SK-N-SH (cell line): ENCODE results near the gene SNED1. TPM values are rescaled to one million over a fixed set of nuclear protein-coding genes. Genes with fewer than 3 reads are reported as not detected.

ENCODE experiments used
- CTCF ChIA-PET: fragments of 300-600, 350-600 bp; formaldehyde crosslinking; extraction: SDS; loops from one replicate; lab custom pipeline; 2021; lab: Yijun Ruan, JAX
- POLR2A ChIA-PET: fragments of 350-600 bp; sonication (Branson Sonifier 250); formaldehyde crosslinking; extraction: SDS; loops from one replicate; lab custom pipeline; 2020; ENCODE audit warnings: antibody characterized with exemption, inconsistent platforms; lab: Yijun Ruan, JAX
- DNase-seq: peaks from one replicate; pipeline ENCODE4 v3.0.0; 2012
- H2AFZ ChIP-seq: fragments of 200-600 bp; sonication (generic); 2 replicates; pipeline ENCODE4 v1.8.1; 2016; ENCODE audit warnings: antibody characterized with exemption, mild to moderate bottlenecking, low read depth
- H3F3A ChIP-seq: fragments of 200-600 bp; sonication (generic); replicated peaks from 2 replicates; pipeline ENCODE3; 2016; ENCODE audit warnings: antibody characterized with exemption, mild to moderate bottlenecking; ENCODE audit not compliant: insufficient read depth
- H3K27ac ChIP-seq, 2 experiments: fragments of 200-500 bp in 1 of 2; fragments of 200-600 bp in 1 of 2; sonication (Bioruptor generic) in 1 of 2; sonication (generic), shearing (Covaris generic) in 1 of 2; 2 replicates each; pipeline versions ENCODE4 v1.5.1 to v1.6.1; 2014 to 2016; ENCODE audit warnings: low read depth in 2 of 2, inconsistent platforms in 1 of 2, low read length in 1 of 2, mild to moderate bottlenecking in 1 of 2, mixed read lengths in 1 of 2
- H3K27me3 ChIP-seq: fragments of 200-600 bp; sonication (generic), shearing (Covaris generic); 2 replicates; pipeline ENCODE4 v1.6.1; 2016; ENCODE audit warnings: mixed run types; ENCODE audit not compliant: insufficient read depth
- H3K36me3 ChIP-seq, 2 experiments: fragments of 200-500 bp in 1 of 2; fragments of 200-600 bp in 1 of 2; sonication (Bioruptor generic) in 1 of 2; sonication (generic) in 1 of 2; replicated peaks in 1 of 2; 2 replicates each; pipeline versions ENCODE3 to v1.5.1; 2014 to 2016; ENCODE audit warnings: low read length in 1 of 2, mild to moderate bottlenecking in 1 of 2; ENCODE audit not compliant: insufficient read depth in 2 of 2, control insufficient read depth in 1 of 2
- H3K4me1 ChIP-seq, 2 experiments: fragments of 200-500 bp in 1 of 2; fragments of 200-600 bp in 1 of 2; sonication (Bioruptor generic) in 1 of 2; sonication (generic), shearing (Covaris generic) in 1 of 2; 2 replicates each; pipeline versions ENCODE4 v1.5.1 to v1.6.1; 2014 to 2016; ENCODE audit warnings: low read depth in 1 of 2, low read length in 1 of 2, mixed run types in 1 of 2; ENCODE audit not compliant: insufficient read depth in 2 of 2, control insufficient read depth in 1 of 2
- H3K4me2 ChIP-seq: fragments of 200-600 bp; sonication (generic), shearing (Covaris generic); 2 replicates; pipeline ENCODE4 v1.6.1; 2017; ENCODE audit warnings: mixed run types
- H3K4me3 ChIP-seq, 2 experiments: fragments of 200-500 bp in 1 of 2; fragments of 200-600 bp in 1 of 2; sonication (Bioruptor generic) in 1 of 2; sonication (generic), shearing (Covaris generic) in 1 of 2; 2 replicates each; pipeline versions ENCODE4 v1.5.1 to v1.8.1; 2014 to 2016; ENCODE audit warnings: low read depth in 2 of 2, inconsistent platforms in 1 of 2, low read length in 1 of 2, mild to moderate bottlenecking in 1 of 2, mixed read lengths in 1 of 2, moderate library complexity in 1 of 2
- H3K79me2 ChIP-seq: fragments of 200-600 bp; sonication (generic); 2 replicates; pipeline ENCODE4 v1.8.1; 2017; ENCODE audit warnings: mild to moderate bottlenecking; ENCODE audit not compliant: insufficient read depth
- H3K9ac ChIP-seq: fragments of 200-600 bp; sonication (generic); 2 replicates; pipeline ENCODE4 v1.6.1; 2017; ENCODE audit warnings: mixed run types
- H3K9me2 ChIP-seq: fragments of 200-600 bp; sonication (generic); 2 replicates; pipeline ENCODE4 v1.6.1; 2017; ENCODE audit warnings: mixed run types
- H3K9me3 ChIP-seq: fragments of 200-600 bp; sonication (generic); 2 replicates; pipeline ENCODE4 v1.6.1; 2017; ENCODE audit warnings: mixed run types, mild to moderate bottlenecking, moderate library complexity
- H4K20me1 ChIP-seq: fragments of 200-600 bp; sonication (generic); 2 replicates; pipeline ENCODE4 v1.6.1; 2017; ENCODE audit warnings: mild to moderate bottlenecking, mixed run types; ENCODE audit not compliant: insufficient read depth
- ELF1 ChIP-seq: IDR thresholded peaks from 2 replicates; pipeline ENCODE4 v1.4.0; 2012
- FOXM1 ChIP-seq: IDR thresholded peaks from 2 replicates; pipeline ENCODE4 v1.4.0; 2012; ENCODE audit warnings: low read depth, mild to moderate bottlenecking
- MEF2A ChIP-seq: IDR thresholded peaks from 2 replicates; pipeline ENCODE4 v1.4.0; 2012; ENCODE audit warnings: low read depth, borderline replicate concordance
- NFIC ChIP-seq: IDR thresholded peaks from 2 replicates; pipeline ENCODE4 v1.4.0; 2012; ENCODE audit warnings: borderline replicate concordance
- NRF1 ChIP-seq: IDR thresholded peaks from 2 replicates; pipeline ENCODE4 v1.6.1; 2012; ENCODE audit warnings: low read depth, mild to moderate bottlenecking, low read length
- POLR2AphosphoS5 ChIP-seq: IDR thresholded peaks from 2 replicates; pipeline ENCODE4 v1.6.1; 2012; ENCODE audit warnings: low read depth, low read length
- RXRA ChIP-seq: IDR thresholded peaks from 2 replicates; pipeline ENCODE4 v1.4.0; 2012; ENCODE audit warnings: low read depth, mild to moderate bottlenecking, borderline replicate concordance
- TAF1 ChIP-seq: IDR thresholded peaks from 2 replicates; pipeline ENCODE4 v1.6.1; 2012; ENCODE audit warnings: low read depth, mild to moderate bottlenecking, low read length, moderate library complexity, borderline replicate concordance
- WGBS: methylation state at CpG from one replicate; pipeline ENCODE4 v1.1.6; 2017; ENCODE audit warnings: low lambda C conversion rate; 5-methylcytosine and 5-hydroxymethylcytosine counted together
- polyA plus RNA-seq, 3 experiments: library from polyadenylated mRNA; depleted of rRNA; stranded (reverse); fragments of >200 nt; gene quantifications; 2 replicates each; pipeline ENCODE4 v1.2.3, GENCODE V29; 2012
- TF ChIP-seq, protein P1 (sequence below): IDR thresholded peaks from 2 replicates; pipeline ENCODE4 v1.4.0; 2012; ENCODE audit warnings: low read depth, borderline replicate concordance
- TF ChIP-seq, protein P2 (sequence below): IDR thresholded peaks from 2 replicates; pipeline ENCODE4 v1.4.0; 2012; ENCODE audit warnings: low read depth
- TF ChIP-seq, protein P3 (sequence below): fragments of 150-350 bp; IDR thresholded peaks from 2 replicates; pipeline ENCODE4 v1.6.1; 2016; ENCODE audit warnings: mild to moderate bottlenecking, low read depth, low read length

Gene SNED1
- polyA plus RNA-seq, 1 of the 3 experiments (the other 2 are of a cell fraction): 0.03 TPM

DNA sequence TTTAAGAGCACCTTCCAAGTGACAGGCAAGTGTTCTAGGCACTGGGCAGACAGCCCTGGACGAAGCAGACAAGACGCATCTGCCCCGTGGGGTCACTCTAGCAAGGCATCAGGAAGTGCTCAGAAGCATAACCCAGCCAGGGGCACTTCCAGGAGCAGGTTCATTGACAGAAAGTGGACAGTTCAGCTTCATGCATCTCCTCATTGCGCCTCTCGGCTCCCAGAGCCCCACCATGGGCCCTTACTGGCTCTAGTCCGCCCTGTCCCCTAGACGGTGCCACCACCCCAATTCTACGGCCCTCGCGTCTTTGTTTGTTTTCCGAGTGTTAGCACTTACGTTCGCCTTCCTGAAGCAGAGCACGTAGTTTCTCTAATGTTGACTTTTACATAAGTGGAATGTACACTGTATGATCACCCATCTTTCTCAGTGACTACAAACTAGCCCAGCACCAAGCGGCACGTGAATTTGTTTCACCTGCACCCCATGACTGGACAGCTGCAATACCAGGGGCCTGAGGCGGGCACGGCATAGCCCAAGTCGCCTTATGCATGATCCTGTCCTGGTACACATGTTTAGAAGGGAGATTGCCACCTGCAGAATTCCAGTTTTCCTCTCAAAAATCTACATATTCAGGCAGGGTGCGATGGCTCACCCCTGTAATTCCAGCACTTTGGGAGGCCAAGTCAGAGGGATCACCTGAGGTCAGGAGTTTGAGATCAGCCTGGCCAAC is 33.2 kb downstream of the SNED1 start:
- Histone ChIP-seq H3K9me3 (0 out of 2 replicates have a peak, but pooled peaks cover 1% of the 10 kb centered on the region), H3K9me2 (no peaks in the 10 kb centered on the region), H3K4me1 (no peaks in the 10 kb centered on the region), H3K9ac (no peak overlapping the region), H4K20me1 (no peaks in the 10 kb centered on the region), H3K4me2 (no peak overlapping the region), H3K79me2 (no peaks in the 10 kb centered on the region), H3F3A (no peaks in the 10 kb centered on the region), H3K27ac (no peak overlapping the region), H3K27me3 (no peaks in the 10 kb centered on the region), H3K4me3 (no peak overlapping the region), H3K36me3 (no peaks in the 10 kb centered on the region), H2AFZ (no peak overlapping the region)
- DNase-seq: no peak
- TF ChIP-seq RXRA: no peak
- CTCF ChIA-PET: no interaction called here
- 73% methylated on average over 19 of the region's 20 CpGs for WGBS
- POLR2A ChIA-PET: no interaction called here

DNA sequence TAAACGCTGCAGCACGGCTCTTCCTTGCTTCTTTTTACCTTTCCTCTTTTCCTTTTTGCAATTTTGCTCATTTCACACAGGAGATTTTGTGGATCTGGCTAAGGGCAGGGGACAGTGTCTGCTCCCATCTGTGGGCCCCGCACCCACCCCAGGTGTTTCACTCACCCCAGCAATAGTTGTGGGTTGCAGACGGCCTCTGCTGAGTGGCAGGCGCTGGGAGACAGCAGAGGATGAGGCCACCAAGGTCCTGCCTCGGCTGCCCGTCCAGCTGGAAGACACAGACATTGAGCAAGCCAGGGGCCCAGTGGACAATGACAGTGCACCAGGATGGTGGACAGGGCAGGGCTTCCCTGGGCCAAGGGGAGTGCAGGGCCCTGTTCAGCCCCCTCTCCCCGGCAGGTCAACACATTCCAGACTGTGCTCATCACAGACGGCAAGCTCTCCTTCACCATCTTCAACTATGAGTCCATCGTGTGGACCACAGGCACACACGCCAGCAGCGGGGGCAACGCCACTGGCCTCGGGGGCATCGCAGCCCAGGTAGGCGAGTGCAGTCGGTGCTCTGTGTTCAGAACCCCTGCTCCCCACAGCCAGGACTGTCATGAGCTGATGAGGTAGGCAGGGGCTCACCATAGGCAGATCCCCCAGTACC is 35.0 kb downstream of the SNED1 start:
- POLR2A ChIA-PET: no interaction called here

DNA sequence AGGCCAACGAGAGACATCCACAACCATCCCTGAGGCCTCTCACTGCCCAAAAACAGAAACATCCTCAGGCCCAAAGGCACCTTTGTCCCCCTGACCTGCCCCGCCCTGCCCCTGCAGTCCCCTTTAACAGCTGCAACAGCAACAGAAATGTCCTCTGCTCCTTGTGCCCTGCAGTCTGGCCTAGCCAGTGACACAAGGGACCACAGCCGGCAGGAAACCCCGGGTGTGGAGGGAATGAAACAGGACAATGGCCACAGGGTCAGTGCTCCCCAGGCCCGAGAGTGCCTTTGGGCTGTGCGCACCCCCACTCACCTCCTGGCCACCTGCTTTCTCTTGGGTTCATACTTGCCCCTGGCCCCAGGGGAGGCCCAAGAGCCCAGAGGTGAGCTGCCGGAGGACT is 35.6 kb downstream of the SNED1 start:
- no peaks in the 10 kb centered on the region for H3K9me2 ChIP-seq
- no peaks in the 10 kb centered on the region for H3K4me1 ChIP-seq
- H3F3A ChIP-seq: no peaks in the 10 kb centered on the region
- no peak overlapping the region for H3K4me2 ChIP-seq
- ChIA-PET POLR2A (no interaction called here), CTCF (no interaction called here)
- H3K4me3 ChIP-seq: no peak overlapping the region
- no peaks in the 10 kb centered on the region for H3K79me2 ChIP-seq
- H3K27me3 ChIP-seq: no peaks in the 10 kb centered on the region
- DNase-seq: no peak
- WGBS: 47% methylated on average over 3 of the region's 7 CpGs
- H3K9ac ChIP-seq: no peak overlapping the region
- H3K27ac ChIP-seq: no peak overlapping the region
- TF ChIP-seq NFIC (no peak), MEF2A (no peak), POLR2AphosphoS5 (no peak), NRF1 (no peak), FOXM1 (no peak), TAF1 (no peak), ELF1 (no peak)
- TF ChIP-seq, protein P1, sequence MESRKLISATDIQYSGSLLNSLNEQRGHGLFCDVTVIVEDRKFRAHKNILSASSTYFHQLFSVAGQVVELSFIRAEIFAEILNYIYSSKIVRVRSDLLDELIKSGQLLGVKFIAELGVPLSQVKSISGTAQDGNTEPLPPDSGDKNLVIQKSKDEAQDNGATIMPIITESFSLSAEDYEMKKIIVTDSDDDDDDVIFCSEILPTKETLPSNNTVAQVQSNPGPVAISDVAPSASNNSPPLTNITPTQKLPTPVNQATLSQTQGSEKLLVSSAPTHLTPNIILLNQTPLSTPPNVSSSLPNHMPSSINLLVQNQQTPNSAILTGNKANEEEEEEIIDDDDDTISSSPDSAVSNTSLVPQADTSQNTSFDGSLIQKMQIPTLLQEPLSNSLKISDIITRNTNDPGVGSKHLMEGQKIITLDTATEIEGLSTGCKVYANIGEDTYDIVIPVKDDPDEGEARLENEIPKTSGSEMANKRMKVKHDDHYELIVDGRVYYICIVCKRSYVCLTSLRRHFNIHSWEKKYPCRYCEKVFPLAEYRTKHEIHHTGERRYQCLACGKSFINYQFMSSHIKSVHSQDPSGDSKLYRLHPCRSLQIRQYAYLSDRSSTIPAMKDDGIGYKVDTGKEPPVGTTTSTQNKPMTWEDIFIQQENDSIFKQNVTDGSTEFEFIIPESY: no peak
- TF ChIP-seq, protein P2, sequence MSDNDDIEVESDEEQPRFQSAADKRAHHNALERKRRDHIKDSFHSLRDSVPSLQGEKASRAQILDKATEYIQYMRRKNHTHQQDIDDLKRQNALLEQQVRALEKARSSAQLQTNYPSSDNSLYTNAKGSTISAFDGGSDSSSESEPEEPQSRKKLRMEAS: no peak
- no peaks in the 10 kb centered on the region for H4K20me1 ChIP-seq
- H3K9me3 ChIP-seq: no peaks in the 10 kb centered on the region
- H3K36me3 ChIP-seq: no peaks in the 10 kb centered on the region
- no peak overlapping the region for H2AFZ ChIP-seq

More for the DNA sequence above, 35.0 kb downstream of the SNED1 start:
- Histone ChIP-seq H2AFZ (no peak overlapping the region), H3K9me3 (no peaks in the 10 kb centered on the region), H4K20me1 (no peaks in the 10 kb centered on the region), H3K9ac (no peak overlapping the region), H3K27ac (no peak overlapping the region), H3K36me3 (no peaks in the 10 kb centered on the region), H3K4me3 (no peak overlapping the region), H3K27me3 (no peaks in the 10 kb centered on the region), H3K4me1 (no peaks in the 10 kb centered on the region), H3K4me2 (no peak overlapping the region), H3K79me2 (no peaks in the 10 kb centered on the region), H3K9me2 (no peaks in the 10 kb centered on the region), H3F3A (no peaks in the 10 kb centered on the region)
- WGBS: 25% methylated on average over 5 of the region's 17 CpGs
- TF ChIP-seq, protein P3, sequence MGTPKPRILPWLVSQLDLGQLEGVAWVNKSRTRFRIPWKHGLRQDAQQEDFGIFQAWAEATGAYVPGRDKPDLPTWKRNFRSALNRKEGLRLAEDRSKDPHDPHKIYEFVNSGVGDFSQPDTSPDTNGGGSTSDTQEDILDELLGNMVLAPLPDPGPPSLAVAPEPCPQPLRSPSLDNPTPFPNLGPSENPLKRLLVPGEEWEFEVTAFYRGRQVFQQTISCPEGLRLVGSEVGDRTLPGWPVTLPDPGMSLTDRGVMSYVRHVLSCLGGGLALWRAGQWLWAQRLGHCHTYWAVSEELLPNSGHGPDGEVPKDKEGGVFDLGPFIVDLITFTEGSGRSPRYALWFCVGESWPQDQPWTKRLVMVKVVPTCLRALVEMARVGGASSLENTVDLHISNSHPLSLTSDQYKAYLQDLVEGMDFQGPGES: no peak
- CTCF ChIA-PET: no interaction called here
- no peak for DNase-seq
